ENCODE data around the gene CLDN2. TPM values are rescaled to one million over a fixed set of nuclear protein-coding genes. Genes with fewer than 3 reads are reported as not detected.

Gene CLDN2
- total and polyA plus RNA-seq, 10 of the 15 experiments (the other 5 are each of a cell fraction or from before 2014, with no cell fraction given), result 0.06 TPM; not detected in 9

- Histone ChIP-seq H3K27ac (ENCODE audit: control insufficient read depth, insufficient read depth) (no peak within 1 kb of the TSS), H3K36me3 (ENCODE audit: control insufficient read depth in 2 of 2, insufficient read depth in 2 of 2, low read length in 1 of 2) (no peaks in the 10 kb centered on the region), H3K4me1 (ENCODE audit: control insufficient read depth, insufficient read depth, low read length) (no peaks in the 10 kb centered on the region), H3K4me2 (ENCODE audit: control insufficient read depth, insufficient read depth) (no peak within 1 kb of the TSS), H3K9ac (ENCODE audit: control insufficient read depth, insufficient read depth, low read length) (no peak within 1 kb of the TSS), H2AFZ (ENCODE audit: control insufficient read depth, low read depth, low read length) (no peak within 1 kb of the TSS), H3K9me3 (replicated peaks; ENCODE audit: control insufficient read depth, insufficient read depth, low read length) (no peaks in the 10 kb centered on the region), H4K20me1 (ENCODE audit: control insufficient read depth, insufficient read depth) (no peaks in the 10 kb centered on the region), H3K27me3 (replicated peaks in 1 of 2; ENCODE audit: control insufficient read depth in 2 of 2, insufficient read depth in 2 of 2, low read length in 1 of 2) (no peaks in the 10 kb centered on the region), H3K4me3 (no peak within 1 kb of the TSS), H3K79me2 (ENCODE audit: control insufficient read depth, insufficient read depth, low read length) (no peaks in the 10 kb centered on the region)
- ChIA-PET RAD21 (ENCODE audit: unreplicated experiment) (interaction anchor here (1.7 kb wide), 1 partner anchor 9 kb away, joined by 6 read pairs; no protein-coding TSS in a partner anchor), POLR2A (no interaction called here), SMC1A (ENCODE audit: uncharacterized antibody, unreplicated experiment) (interaction anchor here (0.6 kb wide), 1 partner anchor 49 kb away, joined by 3 read pairs; no protein-coding TSS in a partner anchor), CTCF (interaction anchor here (0.7 to 2.6 kb wide), 5 partner anchors 9 to 526 kb away, joined by 3 to 12 read pairs (median 4); no protein-coding TSS in a partner anchor)
- TF ChIP-seq NR2C2 (IDR thresholded peaks at IDR 0.05; ENCODE audit: borderline replicate concordance, control insufficient read depth, insufficient read length, low read depth), result no peak
- TF ChIP-seq IRF4 (IDR thresholded peaks at IDR 0.05; ENCODE audit: low read depth, low read length), result no peak
- no peak for TF ChIP-seq ELK1 (IDR thresholded peaks at IDR 0.05; ENCODE audit: low read depth, low read length)
- TF ChIP-seq BACH1 (IDR thresholded peaks at IDR 0.05; ENCODE audit: borderline replicate concordance), result no peak
- no peak for TF ChIP-seq SUPT20H (IDR thresholded peaks at IDR 0.05; ENCODE audit: borderline replicate concordance, control insufficient read depth, low read depth, low read length)
- TF ChIP-seq WRNIP1 (IDR thresholded peaks at IDR 0.05; ENCODE audit: borderline replicate concordance, low read depth, low read length), result no peak
- TF ChIP-seq MTA2 (IDR thresholded peaks at IDR 0.05; ENCODE audit: low read depth), result peak; percentile 64
- peak; percentile 75 for TF ChIP-seq MEF2B (IDR thresholded peaks at IDR 0.05; ENCODE audit: partially characterized antibody, poor library complexity, severe bottlenecking)
- TF ChIP-seq RBBP5 (conservative IDR thresholded peaks at IDR 0.05), result no peak
- no peak for TF ChIP-seq MYB (IDR thresholded peaks at IDR 0.05; ENCODE audit: borderline replicate concordance, low read depth, low read length)
- no peak for TF ChIP-seq ASH2L (IDR thresholded peaks at IDR 0.05; ENCODE audit: borderline replicate concordance, low read depth)
- TF ChIP-seq SKIL (IDR thresholded peaks at IDR 0.05; ENCODE audit: low read depth, poor library complexity, severe bottlenecking), result no peak
- FAIRE-seq (no peak), ATAC-seq (peak; percentile 53), DNase-seq (ENCODE audit: low read depth, low spot score) (peak; percentile 2)
- BruUV-seq (replicated peaks), result no TSS peak
- WGBS (ENCODE audit: insufficient coverage, insufficient replicate concordance, low lambda C conversion rate, missing lambda C conversion rate), result 8% methylated on average over 1 of the region's 1 CpG
- in situ Hi-C loops (cut with MboI) (no loop called here), intact Hi-C loops (cut with micrococcal nuclease; ENCODE audit: unreplicated experiment) (no loop called here)
Measured at GRCh38 chrX:106903291-106903824, 16.8 kb upstream of the CLDN2 start, which contains the start of gene RIPPLY1. TSS of gene RIPPLY1 (minus strand) at chrX:106903341. CDS start at chrX:106903287, 54 bp downstream.
